Measurements from ENCODE around the gene CLPTM1L. TPM values are rescaled to one million over a fixed set of nuclear protein-coding genes. Genes with fewer than 3 reads are reported as not detected.

CLPTM1L gene
- total RNA-seq, 2 experiments from 2014 or later: 395 TPM

- ChIA-PET POLR2A (interaction anchor here (0.8 to 2.0 kb wide), 4 partner anchors 10 to 50 kb away, joined by 3 to 8 read pairs (median 5); partner anchors contain the start of gene CLPTM1L), CTCF (ENCODE audit: unreplicated experiment) (no interaction called here)
These were observed 44.3 kb downstream of the CLPTM1L start for GRCh38 chr5:1300581-1301083.

GRCh38 chr5:1299961-1300360 is 44.9 kb downstream of the CLPTM1L start:
- peaks cover 22% of the 10 kb centered on the region for H3K36me3 ChIP-seq (ENCODE audit: insufficient read depth, low read length)
- H3K4me3 ChIP-seq (ENCODE audit: low read depth, low read length, poor library complexity, severe bottlenecking): no peak overlapping the region
- peaks cover 18% of the 10 kb centered on the region; the same call in 1 of the 2 replicates for H3K9me3 ChIP-seq (ENCODE audit: low read length)
- H3K27ac ChIP-seq (ENCODE audit: low read depth, low read length, poor library complexity, severe bottlenecking): peak overlapping the region; percentile 20
- CTCF ChIA-PET (ENCODE audit: unreplicated experiment): no interaction called here
- H3K79me2 ChIP-seq (ENCODE audit: insufficient read depth, low read depth, low read length): peaks cover 19% of the 10 kb centered on the region
- no peak for DNase-seq (ENCODE audit: low spot score)
- POLR2A ChIA-PET: interaction anchor here (0.7 to 2.0 kb wide), 3 partner anchors 10 to 304 kb away, joined by 3 to 8 read pairs (median 6); no protein-coding TSS in a partner anchor
- H3K9me2 ChIP-seq (ENCODE audit: insufficient read depth, low read length): no peaks in the 10 kb centered on the region
- H3K4me1 ChIP-seq (ENCODE audit: insufficient read depth, low read length, poor library complexity, severe bottlenecking): peaks cover 76% of the 10 kb centered on the region
- H3K4me2 ChIP-seq (ENCODE audit: low read length): no peak overlapping the region
- no TSS peak for BruUV-seq (replicated peaks)
- intact Hi-C loops (cut with micrococcal nuclease; ENCODE audit: unreplicated experiment): no loop called here
- no peaks in the 10 kb centered on the region for H4K20me1 ChIP-seq (ENCODE audit: insufficient read depth, low read length)
- H2AFZ ChIP-seq (ENCODE audit: low read length): no peak overlapping the region
- TF ChIP-seq CTCF (conservative IDR thresholded peaks at IDR 0.05; ENCODE audit: low read length) (no peak), EZH2phosphoT487 (IDR thresholded peaks at IDR 0.05; ENCODE audit: borderline replicate concordance, low read depth, low read length) (no peak)

More at GRCh38 chr5:1300581-1301083, 44.3 kb downstream of the CLPTM1L start:
- Histone ChIP-seq H3K9me2 (ENCODE audit: insufficient read depth, low read length) (no peaks in the 10 kb centered on the region), H3K79me2 (ENCODE audit: insufficient read depth, low read depth, low read length) (peaks cover 12% of the 10 kb centered on the region), H3K4me2 (ENCODE audit: low read length) (peak overlapping the region; percentile 19; the same call in 1 of the 2 replicates), H3K36me3 (ENCODE audit: insufficient read depth, low read length) (peaks cover 20% of the 10 kb centered on the region), H3K27ac (ENCODE audit: low read depth, low read length, poor library complexity, severe bottlenecking) (peak overlapping the region; percentile 31), H3K9me3 (ENCODE audit: low read length) (peaks cover 18% of the 10 kb centered on the region; the same call in 1 of the 2 replicates), H4K20me1 (ENCODE audit: insufficient read depth, low read length) (no peaks in the 10 kb centered on the region), H3K4me1 (ENCODE audit: insufficient read depth, low read length, poor library complexity, severe bottlenecking) (peaks cover 81% of the 10 kb centered on the region), H2AFZ (ENCODE audit: low read length) (peak overlapping the region; percentile 22; the same call in 1 of the 2 replicates), H3K4me3 (ENCODE audit: low read depth, low read length, poor library complexity, severe bottlenecking) (no peak overlapping the region)
- DNase-seq (ENCODE audit: low spot score): no peak
- intact Hi-C loops (cut with micrococcal nuclease; ENCODE audit: unreplicated experiment): no loop called here
- TF ChIP-seq EZH2phosphoT487 (IDR thresholded peaks at IDR 0.05; ENCODE audit: borderline replicate concordance, low read depth, low read length) (no peak), CTCF (conservative IDR thresholded peaks at IDR 0.05; ENCODE audit: low read length) (no peak)
- BruUV-seq (replicated peaks): no TSS peak

GRCh38 chr5:1299511-1299850 is 45.4 kb downstream of the CLPTM1L start:
- TF ChIP-seq EZH2phosphoT487 (IDR thresholded peaks at IDR 0.05; ENCODE audit: borderline replicate concordance, low read depth, low read length): no peak
- peak; percentile 41; the same call in 1 of the 2 replicates for TF ChIP-seq CTCF (conservative IDR thresholded peaks at IDR 0.05; ENCODE audit: low read length)
- H3K9me3 ChIP-seq (ENCODE audit: low read length): peaks cover 18% of the 10 kb centered on the region; the same call in 1 of the 2 replicates
- CTCF ChIA-PET (ENCODE audit: unreplicated experiment): no interaction called here
- H3K27ac ChIP-seq (ENCODE audit: low read depth, low read length, poor library complexity, severe bottlenecking): peak overlapping the region; percentile 20
- H3K79me2 ChIP-seq (ENCODE audit: insufficient read depth, low read depth, low read length): peaks cover 23% of the 10 kb centered on the region
- no peaks in the 10 kb centered on the region for H3K9me2 ChIP-seq (ENCODE audit: insufficient read depth, low read length)
- H3K36me3 ChIP-seq (ENCODE audit: insufficient read depth, low read length): peaks cover 22% of the 10 kb centered on the region
- no peak overlapping the region for H3K4me3 ChIP-seq (ENCODE audit: low read depth, low read length, poor library complexity, severe bottlenecking)
- intact Hi-C loops (cut with micrococcal nuclease; ENCODE audit: unreplicated experiment): no loop called here
- H3K4me2 ChIP-seq (ENCODE audit: low read length): no peak overlapping the region
- DNase-seq (ENCODE audit: low spot score): peak; percentile 53
- BruUV-seq (replicated peaks): no TSS peak
- peaks cover 71% of the 10 kb centered on the region for H3K4me1 ChIP-seq (ENCODE audit: insufficient read depth, low read length, poor library complexity, severe bottlenecking)
- no peaks in the 10 kb centered on the region for H4K20me1 ChIP-seq (ENCODE audit: insufficient read depth, low read length)
- POLR2A ChIA-PET: interaction anchor here (2.1 kb wide), 1 partner anchor 11 kb away, joined by 6 read pairs; no protein-coding TSS in a partner anchor
- H2AFZ ChIP-seq (ENCODE audit: low read length): no peak overlapping the region
